Panc1 (cell line): Measurements from ENCODE around the gene LTBP2.

Source experiments
- CTCF ChIP-seq: fragments of 450-650 bp; IDR thresholded peaks from 2 replicates; pipeline ENCODE4 v1.5.1; 2017; ENCODE audit warnings: mild to moderate bottlenecking
- POLR2AphosphoS5 ChIP-seq: IDR thresholded peaks from 2 replicates; pipeline ENCODE4 v1.6.1; 2012; ENCODE audit warnings: mild to moderate bottlenecking, low read depth, low read length, moderate library complexity
- SIN3A ChIP-seq: IDR thresholded peaks from 2 replicates; pipeline ENCODE4 v1.6.1; 2012; ENCODE audit warnings: low read depth, mild to moderate bottlenecking, low read length, moderate library complexity, borderline replicate concordance; ENCODE audit not compliant: insufficient read depth
- TF ChIP-seq, protein P1 (sequence below), 2 experiments: IDR thresholded peaks; 2 replicates each; pipeline ENCODE4 v1.6.1; 2011 to 2012; ENCODE audit warnings: low read depth in 2 of 2, control low read depth in 1 of 2, low read length in 1 of 2, mild to moderate bottlenecking in 1 of 2, moderate library complexity in 1 of 2; ENCODE audit not compliant: insufficient read depth in 1 of 2

DNA sequence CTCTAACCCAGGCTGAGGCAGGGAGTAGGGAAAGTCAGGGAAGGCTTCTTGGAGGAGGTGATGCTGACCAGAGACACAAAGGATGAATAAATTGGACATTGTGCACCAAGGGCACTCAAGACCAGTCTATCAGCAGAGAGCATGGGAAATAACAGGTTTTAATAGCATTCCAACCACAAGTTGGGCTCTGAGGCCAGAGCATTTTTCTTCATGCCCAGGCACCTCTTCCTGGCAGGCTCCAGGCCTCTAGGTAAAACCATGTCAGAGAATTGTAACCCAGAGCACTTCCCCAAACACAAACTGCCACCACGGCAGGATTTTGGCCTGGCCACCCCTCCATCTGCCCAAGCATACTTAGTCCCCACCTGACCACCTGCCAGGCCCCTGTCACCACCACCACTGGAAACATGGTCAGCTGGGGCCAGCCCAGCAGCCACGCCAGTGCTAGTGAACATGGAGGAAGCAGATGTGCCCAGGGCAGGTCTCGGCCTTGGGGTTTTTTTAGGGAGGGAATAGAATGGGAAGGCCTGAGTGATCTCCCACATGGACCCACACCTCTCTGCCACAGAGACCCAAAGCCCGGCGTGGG lies 22.7 kb downstream of the LTBP2 start:
- TF ChIP-seq, protein P1, sequence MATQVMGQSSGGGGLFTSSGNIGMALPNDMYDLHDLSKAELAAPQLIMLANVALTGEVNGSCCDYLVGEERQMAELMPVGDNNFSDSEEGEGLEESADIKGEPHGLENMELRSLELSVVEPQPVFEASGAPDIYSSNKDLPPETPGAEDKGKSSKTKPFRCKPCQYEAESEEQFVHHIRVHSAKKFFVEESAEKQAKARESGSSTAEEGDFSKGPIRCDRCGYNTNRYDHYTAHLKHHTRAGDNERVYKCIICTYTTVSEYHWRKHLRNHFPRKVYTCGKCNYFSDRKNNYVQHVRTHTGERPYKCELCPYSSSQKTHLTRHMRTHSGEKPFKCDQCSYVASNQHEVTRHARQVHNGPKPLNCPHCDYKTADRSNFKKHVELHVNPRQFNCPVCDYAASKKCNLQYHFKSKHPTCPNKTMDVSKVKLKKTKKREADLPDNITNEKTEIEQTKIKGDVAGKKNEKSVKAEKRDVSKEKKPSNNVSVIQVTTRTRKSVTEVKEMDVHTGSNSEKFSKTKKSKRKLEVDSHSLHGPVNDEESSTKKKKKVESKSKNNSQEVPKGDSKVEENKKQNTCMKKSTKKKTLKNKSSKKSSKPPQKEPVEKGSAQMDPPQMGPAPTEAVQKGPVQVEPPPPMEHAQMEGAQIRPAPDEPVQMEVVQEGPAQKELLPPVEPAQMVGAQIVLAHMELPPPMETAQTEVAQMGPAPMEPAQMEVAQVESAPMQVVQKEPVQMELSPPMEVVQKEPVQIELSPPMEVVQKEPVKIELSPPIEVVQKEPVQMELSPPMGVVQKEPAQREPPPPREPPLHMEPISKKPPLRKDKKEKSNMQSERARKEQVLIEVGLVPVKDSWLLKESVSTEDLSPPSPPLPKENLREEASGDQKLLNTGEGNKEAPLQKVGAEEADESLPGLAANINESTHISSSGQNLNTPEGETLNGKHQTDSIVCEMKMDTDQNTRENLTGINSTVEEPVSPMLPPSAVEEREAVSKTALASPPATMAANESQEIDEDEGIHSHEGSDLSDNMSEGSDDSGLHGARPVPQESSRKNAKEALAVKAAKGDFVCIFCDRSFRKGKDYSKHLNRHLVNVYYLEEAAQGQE (IDR thresholded peaks at IDR 0.05; ENCODE audit: insufficient read depth in 1 of 2, low read depth in 2 of 2, low read length in 1 of 2), result no peak
- TF ChIP-seq CTCF (no peak), POLR2AphosphoS5 (no peak), SIN3A (no peak)
